Fibroblast of pulmonary artery (primary cell): Measurements from ENCODE around the gene SPDEF.

Experiments
- DNase-seq: peaks from one replicate; pipeline ENCODE4 v3.0.0-alpha.2; 2010; ENCODE audit warnings: low read depth
- H3K4me3 ChIP-seq: replicated peaks from 2 replicates; pipeline ENCODE4 v1.5.1; 2011; ENCODE audit warnings: low read depth, mild to moderate bottlenecking, control low read depth, low read length, moderate library complexity
- TF ChIP-seq, protein P1 (sequence below): IDR thresholded peaks from 2 replicates; pipeline ENCODE4 v1.5.1; 2011; ENCODE audit warnings: mild to moderate bottlenecking, control low read depth, low read length, inconsistent platforms; ENCODE audit errors: missing control alignments

The SPDEF gene

DNA sequence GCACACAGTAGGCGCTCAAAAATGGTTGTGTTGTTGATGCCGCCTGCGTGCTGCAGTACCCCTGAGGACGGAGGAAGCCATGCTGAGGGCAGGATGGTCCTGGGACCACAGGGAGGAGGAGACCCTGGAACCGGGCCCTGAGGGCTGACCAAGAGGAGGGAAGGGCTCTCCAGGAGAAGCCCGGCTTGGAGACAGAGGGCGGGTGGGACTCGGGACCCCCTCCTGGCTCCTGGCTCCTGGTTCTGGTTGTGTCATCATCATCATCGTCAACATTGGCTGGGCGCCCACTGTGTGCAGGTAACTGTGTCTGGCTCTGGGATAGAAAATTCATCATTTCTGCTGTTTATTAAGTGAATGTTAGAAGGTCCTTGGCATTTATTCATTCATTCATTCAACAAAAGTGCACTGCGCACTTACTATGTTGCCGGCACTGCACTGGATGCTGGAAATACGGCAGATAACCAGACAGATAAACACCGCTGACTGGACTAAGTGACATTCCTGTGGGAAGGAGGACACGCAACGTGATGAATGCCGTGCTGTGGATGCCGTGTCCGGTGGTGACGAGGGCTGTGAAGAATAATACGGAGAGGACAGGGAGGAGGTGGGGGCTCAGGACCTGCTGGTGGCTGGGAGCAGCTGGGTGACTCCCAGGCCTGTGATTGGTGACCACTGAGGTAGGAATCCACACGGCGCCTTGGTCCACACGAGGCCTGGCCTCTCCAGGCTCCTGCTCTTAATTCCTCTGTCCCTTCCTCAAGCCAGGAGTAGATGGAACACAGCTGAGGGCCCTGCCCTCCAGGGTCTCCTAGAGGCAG lies 35.3 kb downstream of the SPDEF start:
- no peak for DNase-seq
- TF ChIP-seq, protein P1, sequence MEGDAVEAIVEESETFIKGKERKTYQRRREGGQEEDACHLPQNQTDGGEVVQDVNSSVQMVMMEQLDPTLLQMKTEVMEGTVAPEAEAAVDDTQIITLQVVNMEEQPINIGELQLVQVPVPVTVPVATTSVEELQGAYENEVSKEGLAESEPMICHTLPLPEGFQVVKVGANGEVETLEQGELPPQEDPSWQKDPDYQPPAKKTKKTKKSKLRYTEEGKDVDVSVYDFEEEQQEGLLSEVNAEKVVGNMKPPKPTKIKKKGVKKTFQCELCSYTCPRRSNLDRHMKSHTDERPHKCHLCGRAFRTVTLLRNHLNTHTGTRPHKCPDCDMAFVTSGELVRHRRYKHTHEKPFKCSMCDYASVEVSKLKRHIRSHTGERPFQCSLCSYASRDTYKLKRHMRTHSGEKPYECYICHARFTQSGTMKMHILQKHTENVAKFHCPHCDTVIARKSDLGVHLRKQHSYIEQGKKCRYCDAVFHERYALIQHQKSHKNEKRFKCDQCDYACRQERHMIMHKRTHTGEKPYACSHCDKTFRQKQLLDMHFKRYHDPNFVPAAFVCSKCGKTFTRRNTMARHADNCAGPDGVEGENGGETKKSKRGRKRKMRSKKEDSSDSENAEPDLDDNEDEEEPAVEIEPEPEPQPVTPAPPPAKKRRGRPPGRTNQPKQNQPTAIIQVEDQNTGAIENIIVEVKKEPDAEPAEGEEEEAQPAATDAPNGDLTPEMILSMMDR, result no peak
- no peak overlapping the region for H3K4me3 ChIP-seq

DNA sequence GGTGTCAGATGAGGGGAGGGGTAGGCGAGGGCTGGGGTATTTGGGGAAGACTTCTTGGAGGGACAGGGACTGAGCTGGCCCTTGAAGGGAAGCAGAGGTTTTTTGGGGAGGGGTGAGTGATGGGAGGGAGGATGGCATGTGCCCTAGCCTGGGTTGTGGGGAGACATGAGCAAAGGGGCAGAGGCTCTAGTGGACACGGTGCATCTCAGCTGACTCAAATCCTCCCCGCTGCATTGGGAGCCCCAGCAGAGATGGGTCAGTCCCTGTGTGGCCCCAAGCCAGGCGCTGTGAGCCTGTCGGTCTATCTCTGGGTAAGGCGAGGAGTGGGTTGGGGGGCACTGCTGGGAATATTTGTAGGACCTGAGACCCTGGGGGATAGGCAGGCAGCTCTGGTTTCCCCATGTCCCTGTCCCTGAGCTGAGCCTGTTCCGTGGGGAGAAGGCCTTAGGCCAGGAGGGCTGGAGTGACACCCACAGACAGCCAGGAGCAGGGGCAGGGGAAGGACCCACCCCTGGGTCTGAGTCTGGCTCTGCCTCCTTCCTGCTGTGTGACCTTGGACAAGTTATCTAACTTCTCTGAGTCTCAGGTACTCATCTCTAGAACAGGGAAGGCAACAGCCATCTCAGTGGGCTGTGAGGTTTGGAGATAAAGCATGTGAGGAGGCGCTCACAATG lies 36.0 kb downstream of the SPDEF start:
- TF ChIP-seq, protein P1, result no peak
- no peak for DNase-seq
- H3K4me3 ChIP-seq, result no peak overlapping the region

DNA sequence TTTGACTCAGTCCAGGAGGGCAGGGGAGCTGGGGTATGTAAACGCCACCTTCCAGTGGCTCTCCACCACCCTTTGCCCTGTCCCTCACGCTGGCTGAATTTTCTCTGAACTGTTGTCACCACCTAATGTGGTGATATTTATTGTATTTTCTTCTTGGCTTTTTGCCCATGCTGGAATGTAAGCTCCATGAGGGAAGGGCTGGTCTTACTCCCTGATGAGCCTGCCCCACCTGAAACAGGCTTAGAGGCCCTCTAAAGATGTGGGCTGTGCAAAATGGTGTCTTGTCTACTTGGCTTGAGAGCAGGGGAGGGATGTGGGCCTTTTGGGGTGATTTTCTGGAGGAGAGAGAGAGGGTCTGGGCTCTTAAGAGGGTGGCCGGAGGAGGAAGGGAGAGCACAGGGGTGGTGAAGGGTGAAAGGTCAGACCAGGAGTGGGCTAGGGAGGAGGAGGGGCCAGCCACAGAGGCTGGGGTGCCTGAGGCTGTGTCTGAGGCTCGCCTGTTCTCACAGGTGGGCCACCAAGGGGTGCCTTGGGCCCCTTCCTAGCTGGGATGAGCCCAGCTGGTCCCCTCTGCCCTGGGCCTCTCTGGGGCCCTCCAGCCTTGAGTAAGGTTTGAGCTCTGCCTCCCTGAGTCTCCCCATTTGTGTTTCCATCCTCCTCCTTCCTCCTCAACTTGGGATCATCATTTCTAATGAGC lies 37.3 kb downstream of the SPDEF start:
- TF ChIP-seq, protein P1, result no peak
- DNase-seq, result no peak
- no peak overlapping the region for H3K4me3 ChIP-seq

DNA sequence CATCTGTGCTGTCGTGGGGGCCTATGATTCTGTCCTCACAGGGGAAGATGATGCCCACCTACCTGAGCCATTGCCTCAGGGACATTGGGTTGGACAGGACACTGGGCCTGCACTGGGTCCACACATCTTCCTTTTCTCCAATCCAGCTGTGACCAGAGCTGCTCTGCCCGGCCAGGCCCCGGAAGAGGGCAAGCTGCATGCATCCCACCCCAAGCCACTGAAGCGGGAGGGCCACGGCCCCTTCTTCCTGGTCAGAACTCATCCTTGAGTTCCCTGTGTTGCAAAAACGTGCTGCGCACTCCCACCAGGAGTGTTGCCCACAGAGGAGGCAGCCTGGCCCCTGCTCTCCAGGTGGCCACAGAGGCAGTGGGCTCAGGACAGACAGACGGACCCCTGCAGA lies 38.2 kb downstream of the SPDEF start:
- H3K4me3 ChIP-seq, result no peak overlapping the region
- TF ChIP-seq, protein P1, result no peak
- DNase-seq, result no peak

DNA sequence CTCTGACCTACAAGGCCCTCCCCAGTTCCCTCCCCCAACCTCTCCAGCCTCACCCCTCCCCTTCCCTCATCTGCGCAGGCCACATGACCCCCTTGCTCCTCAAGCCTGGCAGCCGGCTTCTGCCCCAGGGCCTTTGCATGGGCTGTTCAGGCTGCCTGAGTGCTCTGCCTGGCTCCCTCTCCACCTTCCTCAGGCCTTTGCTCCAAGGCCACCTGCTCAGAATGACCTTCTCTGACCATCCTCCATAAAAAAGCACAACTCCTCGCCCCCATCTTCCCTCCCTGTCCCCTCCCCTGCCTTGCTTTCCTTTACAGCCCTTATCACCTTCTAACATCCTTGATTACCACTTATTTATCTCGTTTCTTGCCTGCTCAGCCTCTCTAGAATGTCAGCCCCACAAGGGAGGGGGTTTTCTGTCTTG lies 38.7 kb downstream of the SPDEF start:
- H3K4me3 ChIP-seq, result no peak overlapping the region
- no peak for DNase-seq
- TF ChIP-seq, protein P1, result no peak

DNA sequence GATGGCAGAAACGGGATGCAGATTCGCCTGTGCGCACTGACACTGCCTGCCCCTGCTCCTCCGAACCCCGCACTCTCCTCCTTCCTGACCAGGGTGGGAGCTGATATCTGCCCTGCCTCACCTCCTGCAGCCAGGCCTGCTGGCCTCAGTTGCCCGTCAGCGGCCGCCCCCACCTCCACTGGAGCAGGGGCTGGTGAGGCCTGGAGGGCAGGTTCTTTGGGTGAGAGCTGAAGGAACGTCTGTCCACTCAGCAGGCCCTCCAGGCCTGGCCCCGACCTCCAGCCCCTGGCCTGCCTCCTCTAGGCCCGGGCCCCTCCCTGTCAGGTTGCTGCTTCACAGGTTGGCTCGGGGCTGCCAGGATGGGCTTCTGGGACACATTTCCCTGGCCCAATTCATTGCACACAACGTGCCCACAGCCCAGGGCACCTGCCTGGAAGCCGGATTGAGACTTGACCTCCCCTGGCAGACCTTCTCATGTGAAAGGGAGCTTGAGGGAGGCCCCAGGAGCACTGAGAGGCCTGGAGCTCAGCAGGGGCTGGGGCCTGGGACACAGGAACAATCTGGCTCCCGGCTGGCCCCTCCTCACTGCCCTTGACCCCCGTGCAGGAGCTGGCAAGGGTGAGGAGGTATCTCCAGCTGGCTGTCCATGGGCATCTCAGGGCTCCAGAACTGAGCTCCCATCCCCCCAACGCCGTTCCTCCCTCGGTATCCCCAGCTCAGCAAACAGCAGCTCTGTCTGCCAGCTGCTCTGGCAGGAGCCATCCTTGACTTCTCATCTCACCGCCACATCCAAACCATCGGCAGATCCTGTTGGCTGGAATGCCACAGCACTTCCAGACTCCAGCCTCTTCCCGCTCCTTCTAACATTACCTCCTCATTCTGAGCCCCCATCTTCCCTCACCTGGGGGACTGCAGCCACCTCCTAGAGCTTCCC lies 39.5 kb downstream of the SPDEF start:
- DNase-seq, result no peak
- no peak overlapping the region for H3K4me3 ChIP-seq
- TF ChIP-seq, protein P1, result no peak
